ENCODE data around the gene TXNDC5. TPM values are rescaled to one million over a fixed set of nuclear protein-coding genes. Genes with fewer than 3 reads are reported as not detected.

The TXNDC5 gene
- total RNA-seq, 1 donor from 2014 or later: 193 TPM

- Histone ChIP-seq H2AFZ (ENCODE audit: low read depth, low read length) (no peak overlapping the region), H3K4me1 (ENCODE audit: insufficient read depth, low read length) (no peaks in the 10 kb centered on the region), H3K9me3 (ENCODE audit: insufficient read depth, low read depth, low read length) (no peaks in the 10 kb centered on the region), H3K36me3 (ENCODE audit: insufficient read depth, low read length) (peaks cover 86% of the 10 kb centered on the region), H3K4me3 (ENCODE audit: insufficient read depth, low read depth, low read length) (no peak overlapping the region), H3K27me3 (ENCODE audit: insufficient read depth, low read length) (no peaks in the 10 kb centered on the region), H3K9ac (ENCODE audit: low read length) (no peak overlapping the region), H3K27ac (ENCODE audit: low read depth, low read length) (no peak overlapping the region), H3K4me2 (ENCODE audit: low read length) (no peak overlapping the region), H3K79me2 (ENCODE audit: insufficient read depth, low read length) (peaks cover 19% of the 10 kb centered on the region), H4K20me1 (ENCODE audit: insufficient read depth, low read length) (peaks cover 82% of the 10 kb centered on the region)
- Mint-ChIP-seq H3K4me1 (ENCODE audit: low read depth, unreplicated experiment) (no peaks in the 10 kb centered on the region), H3K27me3 (ENCODE audit: low read depth, unreplicated experiment) (no peaks in the 10 kb centered on the region), H3K4me3 (ENCODE audit: unreplicated experiment) (no peak overlapping the region), H3K9me3 (ENCODE audit: unreplicated experiment) (no peaks in the 10 kb centered on the region), H3K36me3 (ENCODE audit: low read depth, unreplicated experiment) (peaks cover 27% of the 10 kb centered on the region), H3K27ac (ENCODE audit: unreplicated experiment) (no peak overlapping the region)
- no peak for DNase-seq (ENCODE audit: low read depth)
- FAIRE-seq: no peak
- TF ChIP-seq EZH2 (IDR thresholded peaks at IDR 0.05; ENCODE audit: insufficient read depth, low read length) (no peak), CTCF (IDR thresholded peaks at IDR 0.05; ENCODE audit: insufficient read depth, low read depth, low read length) (no peak)
Observed at GRCh38 chr6:7897461-7898192, 13.0 kb downstream of the TXNDC5 start.

GRCh38 chr6:7896465-7896987 lies 14.1 kb downstream of the TXNDC5 start:
- no peak overlapping the region for H3K4me3 Mint-ChIP-seq (ENCODE audit: unreplicated experiment)
- no peaks in the 10 kb centered on the region for H3K27me3 Mint-ChIP-seq (ENCODE audit: low read depth, unreplicated experiment)
- Histone ChIP-seq H3K79me2 (ENCODE audit: insufficient read depth, low read length) (peaks cover 8% of the 10 kb centered on the region), H2AFZ (ENCODE audit: low read depth, low read length) (no peak overlapping the region), H3K9ac (ENCODE audit: low read length) (no peak overlapping the region), H3K27me3 (ENCODE audit: insufficient read depth, low read length) (no peaks in the 10 kb centered on the region), H3K4me3 (ENCODE audit: insufficient read depth, low read depth, low read length) (no peak overlapping the region), H4K20me1 (ENCODE audit: insufficient read depth, low read length) (peaks cover 82% of the 10 kb centered on the region), H3K27ac (ENCODE audit: low read depth, low read length) (no peak overlapping the region), H3K9me3 (ENCODE audit: insufficient read depth, low read depth, low read length) (no peaks in the 10 kb centered on the region), H3K4me1 (ENCODE audit: insufficient read depth, low read length) (no peaks in the 10 kb centered on the region), H3K4me2 (ENCODE audit: low read length) (no peak overlapping the region), H3K36me3 (ENCODE audit: insufficient read depth, low read length) (peaks cover 82% of the 10 kb centered on the region)
- H3K9me3 Mint-ChIP-seq (ENCODE audit: unreplicated experiment): no peaks in the 10 kb centered on the region
- H3K4me1 Mint-ChIP-seq (ENCODE audit: low read depth, unreplicated experiment): no peaks in the 10 kb centered on the region
- DNase-seq (ENCODE audit: low read depth) (no peak), FAIRE-seq (no peak)
- H3K36me3 Mint-ChIP-seq (ENCODE audit: low read depth, unreplicated experiment): peaks cover 26% of the 10 kb centered on the region
- no peak for TF ChIP-seq EZH2 (IDR thresholded peaks at IDR 0.05; ENCODE audit: insufficient read depth, low read length)
- TF ChIP-seq CTCF (IDR thresholded peaks at IDR 0.05; ENCODE audit: insufficient read depth, low read depth, low read length): no peak
- H3K27ac Mint-ChIP-seq (ENCODE audit: unreplicated experiment): no peak overlapping the region

- H3K4me1 ChIP-seq (ENCODE audit: insufficient read depth, low read length): no peaks in the 10 kb centered on the region
- DNase-seq (ENCODE audit: low read depth) (no peak), FAIRE-seq (no peak)
- H3K4me3 Mint-ChIP-seq (ENCODE audit: unreplicated experiment): no peak overlapping the region
- H3K27ac ChIP-seq (ENCODE audit: low read depth, low read length): no peak overlapping the region
- H2AFZ ChIP-seq (ENCODE audit: low read depth, low read length): no peak overlapping the region
- peaks cover 3% of the 10 kb centered on the region for H3K79me2 ChIP-seq (ENCODE audit: insufficient read depth, low read length)
- H3K4me2 ChIP-seq (ENCODE audit: low read length): no peak overlapping the region
- H3K27me3 ChIP-seq (ENCODE audit: insufficient read depth, low read length): no peaks in the 10 kb centered on the region
- no peaks in the 10 kb centered on the region for H3K4me1 Mint-ChIP-seq (ENCODE audit: low read depth, unreplicated experiment)
- H3K9me3 Mint-ChIP-seq (ENCODE audit: unreplicated experiment): no peaks in the 10 kb centered on the region
- no peaks in the 10 kb centered on the region for H3K9me3 ChIP-seq (ENCODE audit: insufficient read depth, low read depth, low read length)
- H3K9ac ChIP-seq (ENCODE audit: low read length): no peak overlapping the region
- H4K20me1 ChIP-seq (ENCODE audit: insufficient read depth, low read length): peaks cover 79% of the 10 kb centered on the region
- H3K27ac Mint-ChIP-seq (ENCODE audit: unreplicated experiment): no peak overlapping the region
- no peak for TF ChIP-seq EZH2 (IDR thresholded peaks at IDR 0.05; ENCODE audit: insufficient read depth, low read length)
- TF ChIP-seq CTCF (IDR thresholded peaks at IDR 0.05; ENCODE audit: insufficient read depth, low read depth, low read length): no peak
- H3K4me3 ChIP-seq (ENCODE audit: insufficient read depth, low read depth, low read length): no peak overlapping the region
- H3K27me3 Mint-ChIP-seq (ENCODE audit: low read depth, unreplicated experiment): no peaks in the 10 kb centered on the region
- H3K36me3 ChIP-seq (ENCODE audit: insufficient read depth, low read length): peaks cover 84% of the 10 kb centered on the region
- peaks cover 31% of the 10 kb centered on the region for H3K36me3 Mint-ChIP-seq (ENCODE audit: low read depth, unreplicated experiment)
Observed at GRCh38 chr6:7895125-7895423, 15.5 kb downstream of the TXNDC5 start.
